ENCODE data around the gene MATN3. TPM values are rescaled to one million over a fixed set of nuclear protein-coding genes. Genes with fewer than 3 reads are reported as not detected.

The MATN3 gene
- total RNA-seq, 1 experiment from 2014 or later = 2.8 TPM

- no peak for TF ChIP-seq EZH2 (IDR thresholded peaks at IDR 0.05; ENCODE audit: borderline replicate concordance, low read depth, low read length, poor library complexity, severe bottlenecking)
- no peak for TF ChIP-seq CTCF (conservative IDR thresholded peaks at IDR 0.05; ENCODE audit: low read depth, low read length)
- DNase-seq (ENCODE audit: low spot score) = no peak
- no peak overlapping the region for H3K27ac ChIP-seq (ENCODE audit: low read depth, low read length, poor library complexity, severe bottlenecking)
- CTCF ChIA-PET = no interaction called here
- H3K9me3 ChIP-seq (ENCODE audit: low read depth, low read length, poor library complexity, severe bottlenecking) = no peaks in the 10 kb centered on the region
- no peaks in the 10 kb centered on the region for H3K27me3 ChIP-seq (replicated peaks; ENCODE audit: insufficient read depth, low read depth, low read length, poor library complexity)
- POLR2A ChIA-PET (ENCODE audit: low non-redundant PET) = no interaction called here
- H3K36me3 ChIP-seq (ENCODE audit: insufficient read depth, low read length, poor library complexity, severe bottlenecking) = no peaks in the 10 kb centered on the region
- no TSS peak for BruUV-seq (replicated peaks)
- H3K4me3 ChIP-seq (ENCODE audit: low read depth, low read length, poor library complexity, severe bottlenecking) = no peak overlapping the region
- H3K4me1 ChIP-seq (ENCODE audit: insufficient read depth, low read length, poor library complexity, severe bottlenecking) = peaks cover 3% of the 10 kb centered on the region
- intact Hi-C loops (cut with micrococcal nuclease; ENCODE audit: unreplicated experiment) = no loop called here
These were observed 3.8 kb downstream of the MATN3 start for GRCh38 chr2:20008703-20009102.

- no peak overlapping the region for H3K27ac ChIP-seq (ENCODE audit: low read depth, low read length, poor library complexity, severe bottlenecking)
- no peaks in the 10 kb centered on the region for H3K27me3 ChIP-seq (replicated peaks; ENCODE audit: insufficient read depth, low read depth, low read length, poor library complexity)
- intact Hi-C loops (cut with micrococcal nuclease; ENCODE audit: unreplicated experiment) = no loop called here
- CTCF ChIA-PET = no interaction called here
- peaks cover 1% of the 10 kb centered on the region for H3K4me1 ChIP-seq (ENCODE audit: insufficient read depth, low read length, poor library complexity, severe bottlenecking)
- DNase-seq (ENCODE audit: low spot score) = no peak
- no peaks in the 10 kb centered on the region for H3K9me3 ChIP-seq (ENCODE audit: low read depth, low read length, poor library complexity, severe bottlenecking)
- no peaks in the 10 kb centered on the region for H3K36me3 ChIP-seq (ENCODE audit: insufficient read depth, low read length, poor library complexity, severe bottlenecking)
- no peak for TF ChIP-seq CTCF (conservative IDR thresholded peaks at IDR 0.05; ENCODE audit: low read depth, low read length)
- no peak for TF ChIP-seq EZH2 (IDR thresholded peaks at IDR 0.05; ENCODE audit: borderline replicate concordance, low read depth, low read length, poor library complexity, severe bottlenecking)
- POLR2A ChIA-PET (ENCODE audit: low non-redundant PET) = no interaction called here
- no peak overlapping the region for H3K4me3 ChIP-seq (ENCODE audit: low read depth, low read length, poor library complexity, severe bottlenecking)
- BruUV-seq (replicated peaks) = no TSS peak
These were observed 6.5 kb downstream of the MATN3 start for GRCh38 chr2:20005891-20006470.

- ChIA-PET POLR2A (ENCODE audit: low non-redundant PET) (no interaction called here), CTCF (no interaction called here)
- Histone ChIP-seq H3K36me3 (ENCODE audit: insufficient read depth, low read length, poor library complexity, severe bottlenecking) (no peaks in the 10 kb centered on the region), H3K9me3 (ENCODE audit: low read depth, low read length, poor library complexity, severe bottlenecking) (no peaks in the 10 kb centered on the region), H3K27me3 (replicated peaks; ENCODE audit: insufficient read depth, low read depth, low read length, poor library complexity) (no peaks in the 10 kb centered on the region), H3K27ac (ENCODE audit: low read depth, low read length, poor library complexity, severe bottlenecking) (no peak overlapping the region), H3K4me3 (ENCODE audit: low read depth, low read length, poor library complexity, severe bottlenecking) (no peak overlapping the region), H3K4me1 (ENCODE audit: insufficient read depth, low read length, poor library complexity, severe bottlenecking) (peaks cover 10% of the 10 kb centered on the region)
- no peak for TF ChIP-seq CTCF (conservative IDR thresholded peaks at IDR 0.05; ENCODE audit: low read depth, low read length)
- no peak for TF ChIP-seq EZH2 (IDR thresholded peaks at IDR 0.05; ENCODE audit: borderline replicate concordance, low read depth, low read length, poor library complexity, severe bottlenecking)
- no TSS peak for BruUV-seq (replicated peaks)
- no peak for DNase-seq (ENCODE audit: low spot score)
- intact Hi-C loops (cut with micrococcal nuclease; ENCODE audit: unreplicated experiment) = no loop called here
These were observed 7.3 kb downstream of the MATN3 start for GRCh38 chr2:20005067-20005627.
